HAP-1 (cell line): ENCODE results near the gene KRTAP10-1.

Experiments
- DNase-seq, 2 experiments: peaks; one replicate each; pipeline ENCODE4 v3.0.0-alpha.2; 2016 to 2020; ENCODE audit warnings: low spot score in 2 of 2
- H3K27me3 ChIP-seq: fragments of 250-450 bp; sonication (Bioruptor Pico); 2 replicates; pipeline ENCODE4 v1.5.1; 2020; ENCODE audit warnings: low read depth, mild to moderate bottlenecking, moderate library complexity
- H3K36me3 ChIP-seq: fragments of 250-450 bp; sonication (Bioruptor Pico); replicated peaks from 2 replicates; pipeline ENCODE4 v1.5.1; 2020; ENCODE audit warnings: mild to moderate bottlenecking
- H3K4me1 ChIP-seq: fragments of 250-450 bp; sonication (Bioruptor Pico); 2 replicates; pipeline ENCODE4 v1.5.1; 2020; ENCODE audit warnings: mild to moderate bottlenecking
- H3K4me3 ChIP-seq: fragments of 250-450 bp; sonication (Bioruptor Pico); 2 replicates; pipeline ENCODE4 v1.5.1; 2020; ENCODE audit warnings: mild to moderate bottlenecking, moderate library complexity
- H3K9me3 ChIP-seq: fragments of 250-450 bp; sonication (Bioruptor Pico); 2 replicates; pipeline ENCODE4 v1.5.1; 2020; ENCODE audit warnings: mild to moderate bottlenecking, moderate library complexity
- in situ Hi-C: fragments of 300-500 bp; cut with MboI; formaldehyde crosslinking; loops from 3 replicates; pipeline ENCODE4 v1.14.3; 2020; ENCODE audit warnings: low sequenced_read_pairs, inconsistent platforms, mixed read lengths

Gene KRTAP10-1

DNA sequence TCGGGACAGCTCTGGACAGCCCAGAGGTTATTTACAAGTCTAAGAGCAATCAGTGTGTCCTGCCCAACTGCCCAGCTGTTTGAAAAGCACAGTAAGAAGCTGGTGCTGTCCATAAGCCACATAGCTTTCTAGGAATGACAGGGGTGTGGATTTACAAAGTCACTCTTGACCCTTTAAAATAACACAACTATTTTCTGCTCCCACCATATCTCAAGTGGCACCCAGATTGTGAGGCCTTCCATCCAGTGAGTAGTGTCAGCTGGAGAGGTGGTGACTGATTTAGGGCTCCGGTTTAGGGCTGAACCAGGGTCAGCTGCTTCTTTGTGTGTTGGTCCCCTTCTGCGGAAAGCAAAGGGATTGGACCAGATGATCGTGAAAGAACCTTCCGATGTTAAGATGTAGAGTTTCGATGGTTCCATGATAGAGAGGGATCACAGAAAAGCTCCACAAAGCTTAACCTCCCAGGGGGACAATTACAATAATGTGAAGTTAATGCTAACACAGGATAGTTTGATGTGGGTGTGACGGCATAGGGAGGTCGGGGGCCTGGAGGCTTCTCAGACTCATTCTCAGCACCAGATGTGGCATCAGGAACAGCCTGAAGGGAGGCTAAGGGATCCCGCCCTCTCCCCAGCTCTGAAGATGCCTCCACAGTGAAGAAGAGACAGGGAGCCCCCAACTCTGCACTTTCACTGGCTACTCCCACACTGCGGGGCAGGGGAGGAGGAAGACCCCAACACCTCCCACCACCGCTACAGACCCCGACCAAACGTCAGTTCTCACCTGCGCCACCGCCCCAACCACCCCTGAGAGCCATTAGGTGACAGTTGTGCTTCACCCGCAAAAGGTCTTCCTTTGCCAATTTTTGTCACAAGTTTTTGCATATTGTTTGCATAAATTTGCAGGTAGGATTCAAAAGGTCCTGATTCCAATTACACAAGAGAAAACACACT is 44.1 kb downstream of the KRTAP10-1 start:
- in situ Hi-C loops, result no loop called here
- DNase-seq, result no peak
- Histone ChIP-seq H3K9me3 (peaks cover 8% of the 10 kb centered on the region; the same call in 1 of the 2 replicates), H3K4me1 (no peaks in the 10 kb centered on the region), H3K27me3 (peaks cover 7% of the 10 kb centered on the region), H3K36me3 (no peaks in the 10 kb centered on the region), H3K4me3 (no peak overlapping the region)

DNA sequence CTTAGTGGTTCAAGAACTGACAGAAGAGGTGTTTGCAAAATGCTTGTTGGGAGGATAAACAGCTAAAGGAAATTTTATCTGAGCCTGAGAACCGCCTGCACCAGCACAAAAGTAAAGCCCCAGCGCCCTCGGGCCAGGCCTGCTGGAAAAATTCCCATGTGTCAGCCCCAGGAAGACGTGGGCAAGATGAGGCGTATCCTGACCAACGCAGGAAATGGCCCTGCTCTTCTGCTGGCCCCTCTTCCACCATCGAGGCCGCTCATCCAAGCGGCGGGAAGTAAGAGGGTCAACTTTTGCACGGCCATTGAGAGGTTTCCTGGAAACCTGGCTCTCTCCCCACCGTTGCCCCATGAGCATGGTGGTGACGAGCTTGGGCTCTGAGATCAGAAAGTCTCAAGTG is 45.0 kb downstream of the KRTAP10-1 start:
- H3K27me3 ChIP-seq, result peaks cover 2% of the 10 kb centered on the region
- no peak overlapping the region for H3K4me3 ChIP-seq
- no peaks in the 10 kb centered on the region for H3K4me1 ChIP-seq
- in situ Hi-C loops, result no loop called here
- H3K36me3 ChIP-seq, result no peaks in the 10 kb centered on the region
- DNase-seq, result no peak
- H3K9me3 ChIP-seq, result peaks cover 8% of the 10 kb centered on the region; the same call in 1 of the 2 replicates

DNA sequence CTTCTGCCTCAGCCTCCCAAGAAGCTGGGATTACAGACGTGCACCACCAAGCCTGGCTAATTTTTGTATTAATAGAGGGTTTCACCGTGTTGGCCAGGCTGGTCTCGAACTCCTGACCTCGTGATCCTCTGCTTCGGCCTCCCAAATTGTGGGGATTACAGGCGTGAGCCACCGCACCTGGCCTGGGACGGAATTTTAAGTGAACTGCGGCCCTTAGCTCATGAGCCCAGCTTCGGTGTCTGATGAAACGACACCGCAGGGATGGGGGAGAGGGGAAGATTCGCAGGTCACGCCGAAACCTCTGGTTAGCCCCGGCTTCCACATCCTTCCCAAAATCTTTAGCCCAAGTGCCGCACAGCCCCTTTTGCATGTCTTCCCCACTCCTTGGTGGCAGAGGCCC is 45.6 kb downstream of the KRTAP10-1 start:
- Histone ChIP-seq H3K36me3 (no peaks in the 10 kb centered on the region), H3K27me3 (peaks cover 2% of the 10 kb centered on the region), H3K4me3 (no peak overlapping the region), H3K4me1 (no peaks in the 10 kb centered on the region), H3K9me3 (peaks cover 8% of the 10 kb centered on the region; the same call in 1 of the 2 replicates)
- no peak for DNase-seq
- in situ Hi-C loops, result no loop called here

DNA sequence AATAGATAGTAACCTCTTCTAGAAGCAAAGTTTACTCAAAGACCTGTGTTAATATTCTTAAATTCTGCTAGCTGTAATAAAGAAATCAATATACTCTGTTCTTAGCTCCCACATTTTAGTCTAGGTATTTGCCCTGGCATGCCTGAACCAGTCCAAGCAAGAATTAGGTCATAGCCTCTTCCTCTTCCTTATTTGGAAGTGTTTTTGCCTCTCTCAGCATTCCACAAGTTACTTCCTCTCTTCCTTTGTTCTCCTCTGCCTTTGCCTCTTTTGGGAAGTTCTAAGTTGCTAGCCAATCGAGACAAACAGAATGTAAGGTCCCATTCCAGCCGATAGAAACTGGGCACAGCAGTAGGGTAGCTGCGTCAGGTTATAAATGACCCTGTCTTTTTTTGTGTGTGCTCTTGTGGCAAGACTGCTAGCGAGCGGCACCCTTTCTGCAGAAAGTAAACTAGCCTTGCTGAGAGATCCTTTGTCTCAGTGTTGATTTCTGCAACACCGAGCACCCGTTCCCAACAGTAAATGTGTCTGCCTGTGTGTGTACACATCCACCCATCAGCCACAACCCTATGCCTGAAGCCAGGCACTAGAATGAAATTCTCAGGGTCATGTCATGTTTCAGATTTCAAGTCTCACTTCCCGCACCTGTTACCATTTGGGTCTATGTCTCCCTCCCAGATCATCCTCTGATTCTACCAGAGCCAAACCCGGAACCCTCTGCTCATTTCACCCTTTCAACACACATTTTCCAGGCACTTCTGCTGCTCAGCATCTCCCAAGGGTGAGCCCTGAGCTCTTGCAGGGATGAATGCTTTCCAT is 47.2 kb downstream of the KRTAP10-1 start:
- Histone ChIP-seq H3K4me3 (no peak overlapping the region), H3K36me3 (no peaks in the 10 kb centered on the region), H3K9me3 (peaks cover 8% of the 10 kb centered on the region; the same call in 1 of the 2 replicates), H3K27me3 (no peaks in the 10 kb centered on the region; the same call in 1 of the 2 replicates), H3K4me1 (no peaks in the 10 kb centered on the region)
- in situ Hi-C loops, result no loop called here
- DNase-seq, result no peak

DNA sequence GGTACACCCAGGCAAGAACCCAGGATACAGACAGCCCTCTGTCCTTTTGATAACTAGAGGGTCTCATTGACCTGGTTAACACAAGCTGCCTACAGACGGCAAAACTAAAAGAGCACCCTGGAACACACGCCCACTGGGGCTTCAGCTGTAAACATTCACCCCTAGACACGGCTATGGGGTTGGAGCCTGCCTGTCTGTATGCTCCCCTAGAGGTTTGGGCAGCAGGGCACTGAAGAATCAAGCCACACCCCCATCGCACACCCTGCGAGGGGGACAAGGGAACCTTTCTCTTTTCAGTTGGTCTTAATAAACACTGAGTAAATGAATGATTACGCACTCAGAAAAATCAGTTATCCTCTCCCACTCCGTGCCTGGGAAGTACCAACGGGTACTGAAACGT is 49.2 kb downstream of the KRTAP10-1 start:
- in situ Hi-C loops, result no loop called here
- no peaks in the 10 kb centered on the region for H3K4me1 ChIP-seq
- DNase-seq, result no peak
- no peaks in the 10 kb centered on the region for H3K27me3 ChIP-seq
- no peak overlapping the region for H3K4me3 ChIP-seq
- peaks cover 8% of the 10 kb centered on the region; the same call in 1 of the 2 replicates for H3K9me3 ChIP-seq
- no peaks in the 10 kb centered on the region for H3K36me3 ChIP-seq

DNA sequence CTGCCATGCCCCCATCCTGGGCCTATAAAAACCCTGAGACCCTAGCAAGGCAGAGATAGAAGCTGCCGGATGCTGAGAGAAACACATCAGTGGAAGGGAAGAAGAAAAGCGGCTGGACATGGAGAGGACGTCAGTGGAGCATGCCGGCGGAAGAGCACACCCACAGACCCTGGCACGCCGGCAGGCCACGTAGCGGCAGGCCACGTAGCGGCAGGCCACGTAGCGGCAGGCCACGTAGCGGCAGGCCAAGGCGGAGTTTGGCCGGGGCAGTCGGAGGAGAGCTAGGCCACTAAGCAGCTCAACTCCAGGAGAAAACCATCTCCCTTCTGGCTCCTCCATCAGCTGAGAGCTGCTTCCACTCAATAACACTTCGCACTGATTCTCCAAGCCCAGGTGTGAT is 49.6 kb downstream of the KRTAP10-1 start:
- Histone ChIP-seq H3K4me3 (no peak overlapping the region), H3K36me3 (no peaks in the 10 kb centered on the region), H3K9me3 (peaks cover 8% of the 10 kb centered on the region; the same call in 1 of the 2 replicates), H3K4me1 (no peaks in the 10 kb centered on the region), H3K27me3 (no peaks in the 10 kb centered on the region)
- in situ Hi-C loops, result no loop called here
- DNase-seq, result no peak

DNA sequence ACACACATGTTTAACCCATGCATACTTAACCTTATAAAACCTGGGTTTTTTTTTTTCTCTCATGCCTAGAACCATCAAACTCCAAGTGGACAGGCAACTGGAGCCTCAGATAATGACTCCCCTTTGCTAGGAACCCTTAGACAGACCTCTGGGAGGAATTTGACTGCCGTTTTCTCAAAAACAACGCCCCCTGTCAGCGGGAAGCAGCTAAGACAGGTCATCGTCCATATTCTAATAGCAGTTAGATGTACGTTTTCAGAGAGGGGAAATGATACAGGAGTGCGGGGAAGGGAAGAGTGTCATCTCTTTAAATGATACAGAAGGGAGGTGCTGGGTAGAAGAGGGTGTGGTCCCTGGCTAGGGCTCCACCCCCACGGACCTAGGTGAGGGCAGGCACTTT is 50.0 kb downstream of the KRTAP10-1 start:
- in situ Hi-C loops, result no loop called here
- no peaks in the 10 kb centered on the region for H3K27me3 ChIP-seq
- H3K36me3 ChIP-seq, result no peaks in the 10 kb centered on the region
- DNase-seq, result no peak
- peaks cover 8% of the 10 kb centered on the region; the same call in 1 of the 2 replicates for H3K9me3 ChIP-seq
- no peak overlapping the region for H3K4me3 ChIP-seq
- no peaks in the 10 kb centered on the region for H3K4me1 ChIP-seq
